A549 (cell line): Measurements from ENCODE around the gene BCL2L11. TPM values are rescaled to one million over a fixed set of nuclear protein-coding genes. Genes with fewer than 3 reads are reported as not detected.

Source experiments
- ATAC-seq, 2 experiments: fragments of 200-7000 bp in 1 of 2; fragments of >200 bp in 1 of 2; cut with Nextera tagmentation in 1 of 2; cut with Tn5 transposase in 1 of 2; 3 replicates each; pipeline versions ENCODE4 v1.8.0 to v1.9.1; 2018 to 2020; ENCODE audit warnings: mild to moderate bottlenecking in 1 of 2, moderate library complexity in 1 of 2
- CTCF ChIA-PET: fragments of 300-600 bp; sonication (Branson Sonifier 250); formaldehyde crosslinking; extraction: SDS; loops from one replicate; lab custom pipeline; 2021; ENCODE audit warnings: antibody characterized with exemption, inconsistent platforms; lab: Yijun Ruan, JAX
- POLR2A ChIA-PET: fragments of 350-600 bp; formaldehyde crosslinking; extraction: SDS; loops from one replicate; lab custom pipeline; 2021; ENCODE audit warnings: antibody characterized with exemption, inconsistent platforms; lab: Yijun Ruan, JAX
- DNase-seq, 2 experiments: peaks; one replicate each; pipeline versions ENCODE4 v3.0.0 to v3.0.0-alpha.2; 2011 to 2016; ENCODE audit warnings: low read depth in 1 of 2, low spot score in 1 of 2
- FAIRE-seq: peaks from 2 replicates; lab custom pipeline; 2011; peaks lifted over from hg19 to GRCh38; lab: Jason Lieb, UNC
- H3K27ac ChIP-seq, 2 experiments: fragments of >200 bp; sonication (Bioruptor Twin); formaldehyde crosslinking; 3 replicates each; pipeline ENCODE4 v1.5.1; 2016 to 2017
- H3K4me1 ChIP-seq: fragments of >200 bp; sonication (Bioruptor Twin); formaldehyde crosslinking; 3 replicates; pipeline ENCODE4 v1.6.1; 2016
- H3K4me2 ChIP-seq: fragments of >200 bp; sonication (Bioruptor Twin); formaldehyde crosslinking; 3 replicates; pipeline ENCODE4 v1.6.1; 2016
- H3K4me3 ChIP-seq: fragments of >200 bp; sonication (Bioruptor Twin); formaldehyde crosslinking; 3 replicates; pipeline ENCODE4 v1.5.1; 2016
- H3K9me3 ChIP-seq: fragments of >200 bp; sonication (Bioruptor Twin); formaldehyde crosslinking; 3 replicates; pipeline ENCODE4 v1.6.1; 2016
- BHLHE40 ChIP-seq: IDR thresholded peaks from 2 replicates; pipeline ENCODE4 v1.6.1; 2012; ENCODE audit warnings: low read depth, low read length, inconsistent platforms
- CHD2 ChIP-seq: fragments of 150-350 bp; IDR thresholded peaks from 2 replicates; pipeline ENCODE4 v1.6.1; 2014; ENCODE audit warnings: low read length; ENCODE audit not compliant: partially characterized antibody
- HOXB13 ChIP-seq: fragments of 250-450 bp; sonication (Bioruptor Pico); IDR thresholded peaks from 2 replicates; pipeline ENCODE4 v1.5.0; 2020; ENCODE audit warnings: low read depth, mild to moderate bottlenecking, moderate library complexity
- JUN ChIP-seq, 2 experiments: fragments of >200 bp; sonication (Bioruptor Twin); formaldehyde crosslinking; IDR thresholded peaks; 2 replicates in 1 of 2; 3 replicates in 1 of 2; pipeline ENCODE4 v1.6.1; 2016 to 2017
- JUNB ChIP-seq: fragments of >200 bp; sonication (Bioruptor Twin); formaldehyde crosslinking; IDR thresholded peaks from 2 replicates; pipeline ENCODE4 v1.6.1; 2016
- MAZ ChIP-seq: fragments of 150-350 bp; IDR thresholded peaks from 2 replicates; pipeline ENCODE4 v1.6.1; 2014; ENCODE audit warnings: antibody characterized with exemption, low read depth, low read length, borderline replicate concordance
- NPAS2 ChIP-seq: fragments of 250-450 bp; sonication (Bioruptor Pico); IDR thresholded peaks from 2 replicates; pipeline ENCODE4 v1.8.0; 2022; ENCODE audit warnings: mild to moderate bottlenecking, moderate library complexity, borderline replicate concordance
- PHF8 ChIP-seq: fragments of 200-600 bp; sonication (generic); IDR thresholded peaks from 2 replicates; pipeline ENCODE4 v1.6.1; 2016; ENCODE audit warnings: low read depth, mild to moderate bottlenecking, antibody characterized with exemption, moderate library complexity, borderline replicate concordance
- RFX5 ChIP-seq: fragments of 450-650 bp; IDR thresholded peaks from 2 replicates; pipeline ENCODE4 v1.7.1; 2014; ENCODE audit warnings: antibody characterized with exemption, mild to moderate bottlenecking, moderate library complexity
- RNF2 ChIP-seq: fragments of 200-600 bp; sonication (generic); IDR thresholded peaks from 2 replicates; pipeline ENCODE4 v1.6.1; 2016; ENCODE audit warnings: low read depth, mild to moderate bottlenecking, antibody characterized with exemption, moderate library complexity, borderline replicate concordance
- WGBS: methylation state at CpG from one replicate; pipeline ENCODE4 v1.1.6; 2017; ENCODE audit errors: missing lambda C conversion rate; 5-methylcytosine and 5-hydroxymethylcytosine counted together
- polyA plus RNA-seq, 4 experiments: library from polyadenylated mRNA; depleted of rRNA in 3 of 4; stranded (reverse); fragments of >200 nt; fragmentation: RNase III in 1 of 4; extraction: RNeasy Plus Mini Kit Qiagen cat#74134 plus additional on column Dnase treatment in 1 of 4; gene quantifications; 2 replicates in 3 of 4; 3 replicates in 1 of 4; pipeline ENCODE4 v1.2.3, GENCODE V29; 2011 to 2017
- TF ChIP-seq, protein P1 (sequence below): fragments of 200-600 bp; sonication (generic); IDR thresholded peaks from 2 replicates; pipeline ENCODE4 v1.6.1; 2016; ENCODE audit warnings: antibody characterized with exemption, mild to moderate bottlenecking, moderate library complexity
- TF ChIP-seq, protein P2 (sequence below): IDR thresholded peaks from 2 replicates; pipeline ENCODE4 v1.6.1; 2012; ENCODE audit warnings: low read depth, borderline replicate concordance
- TF ChIP-seq, protein P3 (sequence below): IDR thresholded peaks from 2 replicates; pipeline ENCODE4 v1.6.1; 2012

The BCL2L11 gene
- polyA plus RNA-seq, 2 of the 4 experiments (the other 2 are of a cell fraction) = 7.4 to 14.5 TPM

DNA sequence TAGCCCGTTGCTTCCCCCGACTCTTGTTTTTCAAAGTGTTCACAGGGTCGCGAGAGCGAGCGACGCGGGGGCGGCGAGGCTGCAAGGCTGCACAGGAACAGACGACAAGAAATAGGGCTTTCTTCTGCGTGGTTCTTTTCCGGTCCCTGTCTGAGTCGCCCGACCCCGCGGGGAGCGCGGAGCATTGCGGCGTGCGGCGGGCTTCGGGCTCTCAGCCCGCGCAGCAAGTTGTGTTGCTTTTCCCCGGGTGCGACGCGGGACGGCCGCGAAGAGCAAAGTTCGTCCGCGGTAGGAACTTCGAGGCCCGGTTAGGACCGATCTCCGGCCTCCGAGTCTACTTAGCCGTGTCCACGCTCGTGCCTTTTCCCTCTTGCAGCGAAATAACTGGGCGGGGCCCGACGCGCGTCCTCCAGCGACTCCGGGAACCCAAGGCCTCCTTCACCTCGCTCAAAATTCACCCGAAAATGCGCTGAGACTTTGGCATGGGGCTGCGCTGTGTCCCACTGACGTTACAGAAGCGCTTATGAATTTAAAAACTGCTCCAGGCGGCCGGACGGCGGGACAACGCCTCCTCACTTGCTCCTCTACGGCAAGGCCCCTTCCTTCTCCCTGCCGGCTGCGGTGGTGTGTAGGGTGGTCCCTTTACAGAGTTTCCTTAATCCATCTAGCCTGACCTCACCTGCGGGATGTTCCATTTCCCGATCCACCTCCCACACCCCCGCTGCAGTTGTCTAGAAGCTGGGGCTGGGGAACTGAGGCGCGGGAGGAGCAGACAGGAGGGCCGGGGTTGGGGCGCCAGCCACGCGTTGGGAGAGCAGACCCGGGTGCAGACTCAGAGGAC, 1.5 kb upstream of the BCL2L11 start (continued):
- TF ChIP-seq, protein P1, sequence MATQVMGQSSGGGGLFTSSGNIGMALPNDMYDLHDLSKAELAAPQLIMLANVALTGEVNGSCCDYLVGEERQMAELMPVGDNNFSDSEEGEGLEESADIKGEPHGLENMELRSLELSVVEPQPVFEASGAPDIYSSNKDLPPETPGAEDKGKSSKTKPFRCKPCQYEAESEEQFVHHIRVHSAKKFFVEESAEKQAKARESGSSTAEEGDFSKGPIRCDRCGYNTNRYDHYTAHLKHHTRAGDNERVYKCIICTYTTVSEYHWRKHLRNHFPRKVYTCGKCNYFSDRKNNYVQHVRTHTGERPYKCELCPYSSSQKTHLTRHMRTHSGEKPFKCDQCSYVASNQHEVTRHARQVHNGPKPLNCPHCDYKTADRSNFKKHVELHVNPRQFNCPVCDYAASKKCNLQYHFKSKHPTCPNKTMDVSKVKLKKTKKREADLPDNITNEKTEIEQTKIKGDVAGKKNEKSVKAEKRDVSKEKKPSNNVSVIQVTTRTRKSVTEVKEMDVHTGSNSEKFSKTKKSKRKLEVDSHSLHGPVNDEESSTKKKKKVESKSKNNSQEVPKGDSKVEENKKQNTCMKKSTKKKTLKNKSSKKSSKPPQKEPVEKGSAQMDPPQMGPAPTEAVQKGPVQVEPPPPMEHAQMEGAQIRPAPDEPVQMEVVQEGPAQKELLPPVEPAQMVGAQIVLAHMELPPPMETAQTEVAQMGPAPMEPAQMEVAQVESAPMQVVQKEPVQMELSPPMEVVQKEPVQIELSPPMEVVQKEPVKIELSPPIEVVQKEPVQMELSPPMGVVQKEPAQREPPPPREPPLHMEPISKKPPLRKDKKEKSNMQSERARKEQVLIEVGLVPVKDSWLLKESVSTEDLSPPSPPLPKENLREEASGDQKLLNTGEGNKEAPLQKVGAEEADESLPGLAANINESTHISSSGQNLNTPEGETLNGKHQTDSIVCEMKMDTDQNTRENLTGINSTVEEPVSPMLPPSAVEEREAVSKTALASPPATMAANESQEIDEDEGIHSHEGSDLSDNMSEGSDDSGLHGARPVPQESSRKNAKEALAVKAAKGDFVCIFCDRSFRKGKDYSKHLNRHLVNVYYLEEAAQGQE = no peak

DNA sequence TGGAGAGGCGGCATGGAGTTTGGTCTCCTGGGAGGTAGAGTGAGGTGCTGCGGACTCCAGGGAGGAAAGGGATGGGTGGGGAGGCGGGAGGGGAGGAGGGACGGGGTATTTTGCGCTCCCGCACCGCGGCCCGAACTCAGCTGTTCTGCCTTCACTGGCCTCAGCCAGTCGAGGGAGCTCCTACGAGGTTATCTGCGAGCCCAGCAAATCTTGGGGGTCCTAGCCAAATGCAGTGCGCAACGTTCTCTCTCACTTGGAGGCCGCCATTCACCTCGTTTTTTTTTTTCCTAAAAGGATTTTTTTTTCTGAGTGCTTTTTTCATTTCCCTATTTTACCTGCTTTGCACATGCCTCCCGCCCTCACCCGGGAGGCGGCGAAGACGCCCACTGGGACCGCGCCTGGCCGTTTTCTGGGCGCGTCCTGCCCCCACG, 877 bp upstream of the BCL2L11 start:
- Histone ChIP-seq H3K27ac (peak overlapping the region; percentile 91 to 94), H3K4me1 (peaks cover 21% of the 10 kb centered on the region), H3K9me3 (no peaks in the 10 kb centered on the region), H3K4me3 (peak overlapping the region; percentile 78), H3K4me2 (peak overlapping the region; percentile 84)
- TF ChIP-seq NPAS2 (CRISPR knock-in tag) (no peak), JUNB (no peak)
- CTCF ChIA-PET = interaction anchor here (0.9 to 2.1 kb wide), 6 partner anchors 10 to 579 kb away, joined by 3 to 13 read pairs (median 4); no protein-coding TSS in a partner anchor
- ATAC-seq (no peak), DNase-seq (no peak), FAIRE-seq (no peak)
- WGBS = 62% methylated on average over 27 of the region's 27 CpGs
- POLR2A ChIA-PET = interaction anchor here (1.4 to 2.1 kb wide), 4 partner anchors 13 to 579 kb away, joined by 4 to 23 read pairs (median 8); no protein-coding TSS in a partner anchor

DNA sequence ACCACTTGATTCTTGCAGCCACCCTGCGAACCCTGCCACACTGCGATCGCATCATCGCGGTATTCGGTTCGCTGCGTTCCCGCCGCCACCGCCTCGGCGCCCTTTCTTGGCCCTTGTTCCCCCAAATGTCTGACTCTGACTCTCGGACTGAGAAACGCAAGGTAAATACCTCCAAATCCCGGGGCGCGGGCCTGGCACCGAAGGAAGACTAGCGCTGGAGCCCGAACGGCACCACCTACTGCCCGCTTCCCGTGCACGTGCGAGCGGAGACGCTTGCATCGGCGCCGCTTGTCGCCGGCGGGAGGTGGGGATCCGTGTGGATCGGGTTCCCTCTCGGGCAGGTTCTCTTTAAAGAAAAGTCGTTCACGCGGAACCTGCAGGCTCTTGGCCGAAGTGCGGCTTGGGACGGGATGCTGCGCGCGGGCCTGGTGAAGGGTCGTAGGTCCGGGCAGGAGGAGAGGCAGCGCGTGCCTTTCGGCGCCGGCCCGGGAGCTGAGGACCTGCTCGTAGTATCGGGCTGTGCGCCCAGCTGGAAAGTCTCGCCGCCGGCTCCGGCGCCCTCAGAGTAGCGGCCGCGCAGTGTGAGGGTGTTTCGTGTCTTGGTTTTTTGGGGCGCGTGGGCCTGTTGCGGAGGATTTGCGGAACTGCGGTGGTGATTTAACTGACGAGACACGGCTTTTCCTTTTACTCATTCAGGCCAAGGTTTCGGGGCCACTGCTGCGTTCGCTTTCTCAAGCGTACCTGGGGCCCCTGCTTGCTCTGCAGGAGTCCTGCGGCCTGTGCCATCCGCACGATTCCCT, 514 bp downstream of the BCL2L11 start:
- ChIA-PET POLR2A (interaction anchor here (0.6 to 2.1 kb wide), 10 partner anchors 12 to 1006 kb away, joined by 3 to 23 read pairs (median 4); partner anchors contain the start of gene MALL), CTCF (interaction anchor here (0.6 to 2.1 kb wide), 8 partner anchors 9 to 578 kb away, joined by 3 to 13 read pairs (median 3); no protein-coding TSS in a partner anchor)
- FAIRE-seq = no peak
- Histone ChIP-seq H3K4me2 (peak overlapping the region; percentile 96), H3K4me3 (peak overlapping the region; percentile 78), H3K4me1 (peaks cover 21% of the 10 kb centered on the region), H3K27ac (peak overlapping the region; percentile 83 to 91), H3K9me3 (no peaks in the 10 kb centered on the region)
- peak in 1 of 2 experiments; percentile 8; a peak in 3 of 6 replicates for ATAC-seq
- WGBS = under 1% methylated on average over 44 of the region's 80 CpGs
- TF ChIP-seq CHD2 (peak; percentile 65), MAZ (no peak), PHF8 (0 out of 2 replicates have a peak, but pooled peaks have one; percentile 21), RNF2 (peak; percentile 90; the same call in 1 of the 2 replicates), HOXB13 (CRISPR knock-in tag) (no peak), JUN (IDR thresholded peaks at IDR 0.05) (peak in 1 of 2 experiments; percentile 8; a peak in 1 of 5 replicates), BHLHE40 (peak; percentile 51), RFX5 (no peak)
- TF ChIP-seq, protein P2, sequence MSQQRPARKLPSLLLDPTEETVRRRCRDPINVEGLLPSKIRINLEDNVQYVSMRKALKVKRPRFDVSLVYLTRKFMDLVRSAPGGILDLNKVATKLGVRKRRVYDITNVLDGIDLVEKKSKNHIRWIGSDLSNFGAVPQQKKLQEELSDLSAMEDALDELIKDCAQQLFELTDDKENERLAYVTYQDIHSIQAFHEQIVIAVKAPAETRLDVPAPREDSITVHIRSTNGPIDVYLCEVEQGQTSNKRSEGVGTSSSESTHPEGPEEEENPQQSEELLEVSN = 0 out of 2 replicates have a peak, but pooled peaks have one; percentile 46
- TF ChIP-seq, protein P3, sequence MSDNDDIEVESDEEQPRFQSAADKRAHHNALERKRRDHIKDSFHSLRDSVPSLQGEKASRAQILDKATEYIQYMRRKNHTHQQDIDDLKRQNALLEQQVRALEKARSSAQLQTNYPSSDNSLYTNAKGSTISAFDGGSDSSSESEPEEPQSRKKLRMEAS = peak; percentile 28; the same call in 1 of the 2 replicates
- DNase-seq = peak in 1 of 2 experiments; percentile 45
